Measurements from ENCODE around the gene CTSS. TPM values are rescaled to one million over a fixed set of nuclear protein-coding genes. Genes with fewer than 3 reads are reported as not detected.

CTSS gene
- polyA plus RNA-seq, 1 experiment: 7.1 TPM

DNA sequence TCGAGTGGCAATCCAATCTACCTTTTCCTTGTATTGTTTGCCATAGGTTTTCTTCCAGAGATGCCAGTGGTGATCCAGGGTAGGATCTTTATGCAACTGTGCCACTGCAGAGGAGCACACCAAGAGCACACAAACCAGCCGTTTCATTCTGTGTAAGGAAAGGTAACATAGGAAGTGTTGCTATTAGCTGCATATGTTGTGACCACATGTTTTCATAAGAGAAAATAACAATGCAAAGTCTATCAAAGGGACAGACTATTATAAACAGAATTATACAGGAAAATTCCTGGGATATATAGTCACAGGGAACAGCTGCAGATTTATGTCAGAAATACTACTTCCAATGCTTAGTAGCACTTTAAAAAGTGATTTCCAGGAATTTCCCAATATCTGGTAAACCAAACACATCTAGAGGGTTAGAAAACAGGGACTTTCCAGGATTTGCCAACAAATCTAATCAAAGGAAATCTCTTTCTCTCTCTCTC lies 919 bp downstream of the CTSS start:
- peak; percentile 87 for DNase-seq (ENCODE audit: low read depth, low spot score)
- ChIA-PET POLR2A (interaction anchor here (0.6 kb wide), 3 partner anchors 117 to 216 kb away, joined by 3 to 6 read pairs (median 6); no protein-coding TSS in a partner anchor), CTCF (interaction anchor here (1.9 kb wide), 1 partner anchor 48 kb away, joined by 5 read pairs; no protein-coding TSS in a partner anchor)
- H3K27ac ChIP-seq (ENCODE audit: low read depth, low read length): peak overlapping the region; percentile 90
- H3K4me3 ChIP-seq (ENCODE audit: low read depth, low read length): no peak overlapping the region
- H3K9me3 ChIP-seq (ENCODE audit: control insufficient read depth, insufficient read depth, low read length): peaks cover 7% of the 10 kb centered on the region
- TF ChIP-seq CTCF (IDR thresholded peaks at IDR 0.05; ENCODE audit: low read depth, low read length): no peak
- H3K27me3 ChIP-seq (ENCODE audit: control insufficient read depth, insufficient read depth, low read length): no peaks in the 10 kb centered on the region

DNA sequence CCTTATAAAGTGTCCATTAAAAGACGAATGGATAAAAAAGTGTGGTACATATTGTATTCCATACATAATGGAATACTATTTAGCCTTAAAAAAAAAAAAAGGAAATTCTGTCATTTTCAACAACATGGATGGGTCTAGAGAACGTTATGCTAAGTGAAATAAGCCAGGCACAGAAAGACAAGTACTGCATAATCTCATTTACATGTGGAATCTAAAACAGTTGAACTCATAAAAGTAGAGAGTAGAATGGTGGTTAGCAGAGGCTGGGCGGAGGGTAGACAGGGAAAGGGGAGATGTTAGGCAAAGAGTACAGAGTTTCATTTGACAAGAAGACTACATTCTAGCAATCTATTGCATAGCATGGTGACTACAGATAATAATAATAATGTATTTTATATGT lies 2.6 kb downstream of the CTSS start:
- DNase-seq (ENCODE audit: low read depth, low spot score): no peak
- H3K4me3 ChIP-seq (ENCODE audit: low read depth, low read length): no peak overlapping the region
- ChIA-PET CTCF (interaction anchor here (1.5 kb wide), 1 partner anchor 202 kb away, joined by 3 read pairs; no protein-coding TSS in a partner anchor), POLR2A (no interaction called here)
- no peak overlapping the region for H3K27ac ChIP-seq (ENCODE audit: low read depth, low read length)
- no peaks in the 10 kb centered on the region for H3K27me3 ChIP-seq (ENCODE audit: control insufficient read depth, insufficient read depth, low read length)
- TF ChIP-seq CTCF (IDR thresholded peaks at IDR 0.05; ENCODE audit: low read depth, low read length): no peak
- H3K9me3 ChIP-seq (ENCODE audit: control insufficient read depth, insufficient read depth, low read length): peaks cover 7% of the 10 kb centered on the region

GRCh38 chr1:150762552-150762951 lies 3.0 kb downstream of the CTSS start:
- no peak for TF ChIP-seq CTCF (IDR thresholded peaks at IDR 0.05; ENCODE audit: low read depth, low read length)
- Histone ChIP-seq H3K27me3 (ENCODE audit: control insufficient read depth, insufficient read depth, low read length) (no peaks in the 10 kb centered on the region), H3K9me3 (ENCODE audit: control insufficient read depth, insufficient read depth, low read length) (peaks cover 7% of the 10 kb centered on the region), H3K4me3 (ENCODE audit: low read depth, low read length) (no peak overlapping the region), H3K27ac (ENCODE audit: low read depth, low read length) (no peak overlapping the region)
- DNase-seq (ENCODE audit: low read depth, low spot score): no peak
- POLR2A ChIA-PET: no interaction called here
- CTCF ChIA-PET: interaction anchor here (1.5 kb wide), 1 partner anchor 202 kb away, joined by 3 read pairs; no protein-coding TSS in a partner anchor

DNA sequence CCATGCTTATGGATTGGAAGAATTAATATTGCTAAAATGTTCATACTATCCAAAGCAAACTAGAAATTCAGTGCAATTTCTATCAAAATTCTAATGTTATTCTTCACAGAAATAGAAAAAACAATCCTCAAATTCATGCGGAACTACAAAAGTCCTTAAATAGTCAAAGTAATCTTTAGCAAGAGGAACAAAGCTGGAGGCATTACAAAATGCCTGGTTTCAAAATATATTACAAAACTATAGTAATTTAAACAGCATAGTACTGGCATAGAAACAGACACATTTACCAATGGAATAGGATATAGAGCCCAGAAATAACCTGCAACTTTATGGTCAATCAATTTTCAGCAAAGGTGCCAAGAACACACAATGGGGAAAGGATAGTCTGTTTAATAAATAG lies 3.8 kb downstream of the CTSS start:
- no peak for TF ChIP-seq CTCF (IDR thresholded peaks at IDR 0.05; ENCODE audit: low read depth, low read length)
- no peak overlapping the region for H3K27ac ChIP-seq (ENCODE audit: low read depth, low read length)
- H3K27me3 ChIP-seq (ENCODE audit: control insufficient read depth, insufficient read depth, low read length): no peaks in the 10 kb centered on the region
- no peak overlapping the region for H3K4me3 ChIP-seq (ENCODE audit: low read depth, low read length)
- ChIA-PET CTCF (no interaction called here), POLR2A (no interaction called here)
- DNase-seq (ENCODE audit: low read depth, low spot score): no peak
- peaks cover 7% of the 10 kb centered on the region for H3K9me3 ChIP-seq (ENCODE audit: control insufficient read depth, insufficient read depth, low read length)

DNA sequence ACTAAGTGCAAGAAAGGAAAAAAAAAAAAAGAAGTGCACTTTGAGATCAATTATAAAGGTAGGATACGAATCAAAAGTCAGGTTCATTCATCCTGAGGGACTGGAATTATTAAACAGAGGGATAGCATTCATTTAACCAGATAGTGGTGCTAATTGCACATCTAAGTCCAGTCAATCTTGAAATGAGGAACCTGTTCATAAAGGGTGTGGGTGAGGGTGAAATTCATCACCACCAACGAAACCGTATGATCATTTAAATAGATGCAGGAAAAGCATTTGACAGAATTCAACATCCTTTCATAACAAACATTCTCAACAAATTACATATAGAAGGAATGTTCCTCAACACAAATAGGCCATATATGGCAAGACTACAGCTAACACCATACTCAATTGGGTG lies 5.6 kb downstream of the CTSS start:
- no peaks in the 10 kb centered on the region for H3K27me3 ChIP-seq (ENCODE audit: control insufficient read depth, insufficient read depth, low read length)
- POLR2A ChIA-PET: no interaction called here
- peaks cover 7% of the 10 kb centered on the region for H3K9me3 ChIP-seq (ENCODE audit: control insufficient read depth, insufficient read depth, low read length)
- H3K4me3 ChIP-seq (ENCODE audit: low read depth, low read length): no peak overlapping the region
- no peak for DNase-seq (ENCODE audit: low read depth, low spot score)
- H3K27ac ChIP-seq (ENCODE audit: low read depth, low read length): no peak overlapping the region
- CTCF ChIA-PET: no interaction called here
- no peak for TF ChIP-seq CTCF (IDR thresholded peaks at IDR 0.05; ENCODE audit: low read depth, low read length)
